Karpas-422 (cell line): ENCODE measurements around the gene CEP170B. TPM values are rescaled to one million over a fixed set of nuclear protein-coding genes. Genes with fewer than 3 reads are reported as not detected.

Experiments
- DNase-seq: peaks from one replicate; pipeline ENCODE4 v3.0.0-alpha.2; 2015
- H2AFZ ChIP-seq: fragments of 200-600 bp; sonication (generic); 2 replicates; pipeline ENCODE4 v1.6.1; 2014; ENCODE audit warnings: antibody characterized with exemption, low read length, mixed read lengths
- H3K27ac ChIP-seq: fragments of 200-600 bp; sonication (generic); 2 replicates; pipeline ENCODE4 v1.5.1; 2014; ENCODE audit warnings: mild to moderate bottlenecking, low read length, moderate library complexity
- H3K27me3 ChIP-seq: fragments of 200-600 bp; sonication (generic); 2 replicates; pipeline ENCODE4 v1.6.1; 2014; ENCODE audit warnings: low read length, mixed read lengths
- H3K36me3 ChIP-seq: fragments of 200-600 bp; sonication (generic); 2 replicates; pipeline ENCODE4 v1.6.1; 2014; ENCODE audit warnings: low read length, mixed read lengths; ENCODE audit not compliant: insufficient read depth
- H3K4me1 ChIP-seq: fragments of 200-600 bp; sonication (generic); 2 replicates; pipeline ENCODE4 v1.6.1; 2014; ENCODE audit warnings: mild to moderate bottlenecking, low read length, mixed read lengths
- H3K4me2 ChIP-seq: fragments of 200-600 bp; sonication (generic); 2 replicates; pipeline ENCODE4 v1.6.1; 2014; ENCODE audit warnings: low read length, low read depth, mild to moderate bottlenecking; ENCODE audit not compliant: poor library complexity, severe bottlenecking
- H3K4me3 ChIP-seq: fragments of 200-600 bp; sonication (generic); 2 replicates; pipeline ENCODE4 v1.5.1; 2014; ENCODE audit warnings: mild to moderate bottlenecking, antibody characterized with exemption, low read length, mixed read lengths
- H3K79me2 ChIP-seq: fragments of 200-600 bp; sonication (generic); 2 replicates; pipeline ENCODE4 v1.6.1; 2014; ENCODE audit warnings: mild to moderate bottlenecking, low read length, mixed read lengths
- H3K9ac ChIP-seq: fragments of 200-600 bp; sonication (generic); 2 replicates; pipeline ENCODE4 v1.6.0; 2014; ENCODE audit warnings: low read length
- H3K9me2 ChIP-seq: fragments of 200-600 bp; sonication (generic), shearing (Covaris generic); replicated peaks from 2 replicates; pipeline ENCODE4 v1.6.0; 2014; ENCODE audit warnings: mild to moderate bottlenecking, low read length, moderate library complexity; ENCODE audit not compliant: insufficient read depth
- H3K9me3 ChIP-seq: fragments of 300-700, 200-600 bp; sonication (generic); 2 replicates; pipeline ENCODE4 v1.6.1; 2014; ENCODE audit warnings: low read length, mixed read lengths
- H4K20me1 ChIP-seq: fragments of 200-600 bp; sonication (generic); 2 replicates; pipeline ENCODE4 v1.6.1; 2014; ENCODE audit warnings: mild to moderate bottlenecking, antibody characterized with exemption, low read length, low read depth; ENCODE audit not compliant: insufficient read depth
- total RNA-seq: library from RNA; depleted of rRNA; stranded (reverse); fragments of >200 nt; shearing (Covaris generic); gene quantifications from 2 replicates; pipeline ENCODE4 v1.2.3, GENCODE V29; 2014; ENCODE audit warnings: low replicate concordance

The CEP170B gene
- total RNA-seq, 1 experiment from 2014 or later: 0.56 TPM

- Histone ChIP-seq H3K4me1 (peaks cover 72% of the 10 kb centered on the region), H3K27me3 (no peaks in the 10 kb centered on the region), H3K4me2 (peak within 1 kb of the TSS; percentile 95), H3K9ac (peak within 1 kb of the TSS; percentile 95), H3K79me2 (peaks cover 8% of the 10 kb centered on the region; the same call in 1 of the 2 replicates), H3K9me2 (no peaks in the 10 kb centered on the region), H3K4me3 (peak within 1 kb of the TSS; percentile 91), H3K27ac (peak within 1 kb of the TSS; percentile 97), H2AFZ (no peak within 1 kb of the TSS), H3K36me3 (peaks cover 23% of the 10 kb centered on the region), H3K9me3 (peaks cover 5% of the 10 kb centered on the region; the same call in 1 of the 2 replicates), H4K20me1 (peaks cover 25% of the 10 kb centered on the region; the same call in 1 of the 2 replicates)
- peak; percentile 97 for DNase-seq
Measured at GRCh38 chr14:104924421-104925213, 59.5 kb downstream of the CEP170B start, which contains the start of gene PLD4. Gene PLD4, plus strand, starts transcription at chr14:104924879. Its CDS starts 2,262 bp downstream, at chr14:104927141.

DNA sequence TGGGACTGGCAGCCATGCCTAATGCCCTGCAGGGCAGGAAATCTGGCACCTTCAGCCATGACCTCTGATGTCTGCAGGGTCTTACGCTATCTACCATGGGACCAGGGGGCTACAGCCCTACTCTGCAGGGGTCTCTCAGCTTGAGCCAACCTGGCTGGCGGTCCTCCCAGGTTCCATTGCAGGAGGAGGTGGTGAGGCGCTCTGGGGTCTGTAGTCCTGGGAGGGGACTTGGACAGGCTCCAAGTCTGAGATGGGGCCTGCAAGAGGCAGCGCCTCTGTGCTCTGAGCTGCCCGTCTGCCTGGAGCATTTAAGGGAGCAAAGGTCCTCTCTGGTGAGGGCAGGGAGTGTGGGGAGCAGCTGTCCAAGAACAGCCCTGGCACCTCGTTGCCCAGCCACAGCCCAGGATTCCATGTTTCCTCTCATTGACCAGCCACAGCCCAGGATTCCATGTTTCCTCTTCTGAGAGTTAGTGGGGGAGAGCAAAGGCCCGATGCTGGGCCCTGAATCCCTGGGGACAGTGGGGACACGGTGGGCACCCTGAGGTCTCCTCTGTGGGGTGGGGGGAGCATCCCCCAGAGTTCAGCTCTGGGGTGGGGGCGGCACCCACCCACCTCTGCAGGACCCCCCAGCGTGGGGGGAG is 60.3 kb downstream of the CEP170B start:
- Histone ChIP-seq H3K9ac (peak overlapping the region; percentile 95), H3K4me3 (peak overlapping the region; percentile 91), H3K27me3 (no peaks in the 10 kb centered on the region), H3K36me3 (peaks cover 28% of the 10 kb centered on the region), H3K79me2 (peaks cover 8% of the 10 kb centered on the region; the same call in 1 of the 2 replicates), H2AFZ (no peak overlapping the region), H3K4me2 (peak overlapping the region; percentile 95), H4K20me1 (peaks cover 30% of the 10 kb centered on the region; the same call in 1 of the 2 replicates), H3K27ac (peak overlapping the region; percentile 97), H3K9me3 (peaks cover 5% of the 10 kb centered on the region; the same call in 1 of the 2 replicates), H3K4me1 (peaks cover 65% of the 10 kb centered on the region), H3K9me2 (no peaks in the 10 kb centered on the region)
- peak; percentile 83 for DNase-seq

DNA sequence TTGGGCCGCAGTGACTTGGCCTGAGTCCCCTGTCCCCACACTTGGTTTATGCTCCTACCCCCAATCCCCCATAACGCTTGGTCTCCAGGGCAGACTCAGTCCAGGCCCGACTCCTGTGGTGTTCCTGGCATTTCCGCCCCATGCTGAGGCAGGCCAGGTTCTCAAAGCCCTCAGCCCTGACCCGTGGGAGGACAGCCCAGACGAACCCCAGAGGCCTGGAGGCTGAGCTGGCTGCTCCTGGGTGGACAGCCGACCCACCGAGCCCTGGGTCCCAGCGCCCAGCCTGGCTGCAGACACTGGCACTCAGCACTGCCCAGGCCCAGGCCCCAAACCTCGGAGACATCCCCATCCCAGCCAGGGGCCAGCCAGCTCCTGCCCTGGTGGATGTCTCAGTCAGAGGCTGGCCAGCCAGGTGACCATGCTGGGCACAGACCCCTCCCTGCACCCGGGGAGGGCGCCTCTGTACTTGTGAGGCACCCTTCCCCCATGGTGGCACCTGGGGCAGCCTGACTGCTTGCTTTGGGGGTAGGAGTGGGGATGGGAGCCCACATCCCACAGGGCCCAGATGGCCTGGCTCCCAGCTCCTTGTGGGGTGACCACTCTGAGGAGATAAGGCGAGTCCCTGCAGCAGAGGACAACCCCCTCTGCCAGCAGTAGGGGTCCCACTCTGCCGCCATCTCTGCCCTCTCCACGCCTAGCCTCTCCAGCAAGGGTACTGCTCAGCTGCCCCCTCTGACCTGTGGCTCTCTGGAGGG is 61.0 kb downstream of the CEP170B start:
- H3K27ac ChIP-seq: peak overlapping the region; percentile 97
- peak; percentile 71 for DNase-seq
- H3K4me1 ChIP-seq: peaks cover 58% of the 10 kb centered on the region

GRCh38 chr14:104926619-104927431 is 61.8 kb downstream of the CEP170B start:
- Histone ChIP-seq H3K9ac (peak overlapping the region; percentile 95), H3K9me3 (peaks cover 5% of the 10 kb centered on the region; the same call in 1 of the 2 replicates), H4K20me1 (peaks cover 34% of the 10 kb centered on the region; the same call in 1 of the 2 replicates), H3K79me2 (peaks cover 8% of the 10 kb centered on the region; the same call in 1 of the 2 replicates), H3K4me1 (peaks cover 57% of the 10 kb centered on the region), H3K4me2 (peak overlapping the region; percentile 95), H2AFZ (no peak overlapping the region), H3K36me3 (peaks cover 29% of the 10 kb centered on the region), H3K27ac (peak overlapping the region; percentile 97), H3K4me3 (peak overlapping the region; percentile 91), H3K27me3 (no peaks in the 10 kb centered on the region), H3K9me2 (no peaks in the 10 kb centered on the region)
- peak; percentile 97 for DNase-seq

More for the DNA sequence above, 61.0 kb downstream of the CEP170B start:
- Histone ChIP-seq H3K4me3 (peak overlapping the region; percentile 91), H3K79me2 (peaks cover 8% of the 10 kb centered on the region; the same call in 1 of the 2 replicates), H3K9me2 (no peaks in the 10 kb centered on the region), H3K4me2 (peak overlapping the region; percentile 95), H3K36me3 (peaks cover 29% of the 10 kb centered on the region), H3K9ac (peak overlapping the region; percentile 95), H3K9me3 (peaks cover 5% of the 10 kb centered on the region; the same call in 1 of the 2 replicates), H3K27me3 (no peaks in the 10 kb centered on the region), H2AFZ (no peak overlapping the region), H4K20me1 (peaks cover 34% of the 10 kb centered on the region; the same call in 1 of the 2 replicates)

DNA sequence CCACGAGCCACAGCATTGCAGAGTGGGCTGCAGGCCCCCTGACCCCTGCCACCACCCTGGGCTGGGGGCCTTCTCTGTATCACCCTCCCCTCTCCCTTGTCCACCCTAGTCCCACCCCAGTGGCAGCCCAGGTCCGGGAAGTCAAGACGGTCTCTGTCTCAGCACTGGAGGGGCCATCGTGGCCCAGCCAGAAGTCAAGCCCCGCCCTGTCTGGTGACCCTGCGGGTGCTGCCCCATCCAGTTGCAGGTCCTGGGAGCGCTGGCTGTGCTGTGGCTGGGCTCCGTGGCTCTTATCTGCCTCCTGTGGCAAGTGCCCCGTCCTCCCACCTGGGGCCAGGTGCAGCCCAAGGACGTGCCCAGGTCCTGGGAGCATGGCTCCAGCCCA is 62.4 kb downstream of the CEP170B start:
- peaks cover 8% of the 10 kb centered on the region; the same call in 1 of the 2 replicates for H3K79me2 ChIP-seq
- peaks cover 5% of the 10 kb centered on the region; the same call in 1 of the 2 replicates for H3K9me3 ChIP-seq
- peak overlapping the region; percentile 91 for H3K4me3 ChIP-seq
- DNase-seq: no peak
- H3K4me2 ChIP-seq: peak overlapping the region; percentile 95
- peak overlapping the region; percentile 97 for H3K27ac ChIP-seq
- peaks cover 57% of the 10 kb centered on the region for H3K4me1 ChIP-seq
- peak overlapping the region; percentile 95 for H3K9ac ChIP-seq
- H3K27me3 ChIP-seq: no peaks in the 10 kb centered on the region
- H3K9me2 ChIP-seq: no peaks in the 10 kb centered on the region
- peaks cover 29% of the 10 kb centered on the region for H3K36me3 ChIP-seq
- H4K20me1 ChIP-seq: peaks cover 34% of the 10 kb centered on the region; the same call in 1 of the 2 replicates
- H2AFZ ChIP-seq: no peak overlapping the region

GRCh38 chr14:104927901-104928300 is 62.8 kb downstream of the CEP170B start:
- peaks cover 29% of the 10 kb centered on the region for H3K36me3 ChIP-seq
- peak overlapping the region; percentile 95 for H3K9ac ChIP-seq
- DNase-seq: peak; percentile 66
- H3K9me2 ChIP-seq: no peaks in the 10 kb centered on the region
- H4K20me1 ChIP-seq: peaks cover 34% of the 10 kb centered on the region; the same call in 1 of the 2 replicates
- H2AFZ ChIP-seq: no peak overlapping the region
- no peaks in the 10 kb centered on the region for H3K27me3 ChIP-seq
- peaks cover 8% of the 10 kb centered on the region; the same call in 1 of the 2 replicates for H3K79me2 ChIP-seq
- peaks cover 54% of the 10 kb centered on the region for H3K4me1 ChIP-seq
- H3K4me2 ChIP-seq: peak overlapping the region; percentile 95
- H3K27ac ChIP-seq: peak overlapping the region; percentile 97
- peaks cover 5% of the 10 kb centered on the region; the same call in 1 of the 2 replicates for H3K9me3 ChIP-seq
- no peak overlapping the region; the same call in 1 of the 2 replicates for H3K4me3 ChIP-seq
